ENCODE data around the gene MYO10.

DNA sequence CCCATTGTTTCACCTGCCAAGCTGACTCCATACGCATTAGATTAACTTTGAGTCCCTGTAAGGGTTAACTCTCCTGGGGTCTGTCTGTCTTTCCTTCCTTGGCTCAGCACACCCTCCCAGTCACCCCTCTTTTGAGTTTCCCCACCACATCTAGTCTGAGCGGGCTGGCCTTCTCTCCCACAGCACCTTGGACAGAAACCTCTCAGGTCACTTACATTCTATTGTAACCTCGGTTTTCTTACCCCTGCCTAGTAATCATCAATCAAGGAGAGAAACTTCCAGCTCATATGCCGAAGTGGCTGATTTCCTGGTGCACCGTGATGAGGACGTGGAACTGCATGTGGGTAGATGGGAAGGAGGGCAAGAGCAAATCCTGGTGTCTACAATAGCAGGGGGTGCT lies 102.1 kb downstream of the MYO10 start:
- TF ChIP-seq POLR2A (IDR thresholded peaks at IDR 0.05; ENCODE audit: low read depth, low read length), result no peak
- TF ChIP-seq TAF1 (IDR thresholded peaks at IDR 0.05; ENCODE audit: low read depth, low read length), result no peak
- TF ChIP-seq POLR2AphosphoS5 (IDR thresholded peaks at IDR 0.05; ENCODE audit: low read depth, low read length), result no peak
- TF ChIP-seq POU2F2 (IDR thresholded peaks at IDR 0.05; ENCODE audit: low read depth, low read length), result no peak
- no peak for TF ChIP-seq SPI1 (IDR thresholded peaks at IDR 0.05; ENCODE audit: low read depth, low read length)
- no peak for TF ChIP-seq PAX5 (IDR thresholded peaks at IDR 0.05; ENCODE audit: insufficient read depth, low read length, severe bottlenecking)
